ENCODE measurements around the gene PSAP. TPM values are rescaled to one million over a fixed set of nuclear protein-coding genes. Genes with fewer than 3 reads are reported as not detected.

Gene PSAP
- total RNA-seq, 1 donor from 2014 or later = 1,124 TPM

DNA sequence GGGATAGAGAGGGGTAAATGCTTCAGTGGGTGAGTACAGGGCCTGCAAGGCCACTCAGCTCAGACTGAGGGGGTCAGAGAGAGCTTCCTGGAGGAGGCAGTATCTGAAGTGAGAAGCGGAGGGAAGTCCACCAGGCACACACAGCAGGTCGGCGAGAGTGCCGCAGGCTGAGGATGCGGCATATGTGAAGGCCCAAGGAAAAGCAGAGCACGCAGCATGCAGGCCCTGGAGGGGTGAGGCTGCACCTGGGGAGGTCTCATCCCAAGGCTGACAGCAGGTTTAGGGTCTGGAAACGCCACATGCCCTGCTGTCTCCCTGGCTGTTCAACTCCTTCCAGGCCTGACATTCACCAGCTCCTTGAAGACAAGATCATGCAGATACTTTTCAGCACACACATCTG lies 40.4 kb upstream of the PSAP start:
- H3K4me3 ChIP-seq (ENCODE audit: low read depth, low read length) = no peak overlapping the region
- FAIRE-seq (no peak), DNase-seq (ENCODE audit: low read depth) (no peak)
- H3K36me3 ChIP-seq (ENCODE audit: control insufficient read depth, insufficient read depth, low read length) = no peaks in the 10 kb centered on the region
- TF ChIP-seq, protein P1, sequence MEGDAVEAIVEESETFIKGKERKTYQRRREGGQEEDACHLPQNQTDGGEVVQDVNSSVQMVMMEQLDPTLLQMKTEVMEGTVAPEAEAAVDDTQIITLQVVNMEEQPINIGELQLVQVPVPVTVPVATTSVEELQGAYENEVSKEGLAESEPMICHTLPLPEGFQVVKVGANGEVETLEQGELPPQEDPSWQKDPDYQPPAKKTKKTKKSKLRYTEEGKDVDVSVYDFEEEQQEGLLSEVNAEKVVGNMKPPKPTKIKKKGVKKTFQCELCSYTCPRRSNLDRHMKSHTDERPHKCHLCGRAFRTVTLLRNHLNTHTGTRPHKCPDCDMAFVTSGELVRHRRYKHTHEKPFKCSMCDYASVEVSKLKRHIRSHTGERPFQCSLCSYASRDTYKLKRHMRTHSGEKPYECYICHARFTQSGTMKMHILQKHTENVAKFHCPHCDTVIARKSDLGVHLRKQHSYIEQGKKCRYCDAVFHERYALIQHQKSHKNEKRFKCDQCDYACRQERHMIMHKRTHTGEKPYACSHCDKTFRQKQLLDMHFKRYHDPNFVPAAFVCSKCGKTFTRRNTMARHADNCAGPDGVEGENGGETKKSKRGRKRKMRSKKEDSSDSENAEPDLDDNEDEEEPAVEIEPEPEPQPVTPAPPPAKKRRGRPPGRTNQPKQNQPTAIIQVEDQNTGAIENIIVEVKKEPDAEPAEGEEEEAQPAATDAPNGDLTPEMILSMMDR (IDR thresholded peaks at IDR 0.05; ENCODE audit: insufficient read depth, low read length, severe bottlenecking) = no peak
- H3K27me3 ChIP-seq (ENCODE audit: control insufficient read depth, insufficient read depth, low read length) = no peaks in the 10 kb centered on the region

DNA sequence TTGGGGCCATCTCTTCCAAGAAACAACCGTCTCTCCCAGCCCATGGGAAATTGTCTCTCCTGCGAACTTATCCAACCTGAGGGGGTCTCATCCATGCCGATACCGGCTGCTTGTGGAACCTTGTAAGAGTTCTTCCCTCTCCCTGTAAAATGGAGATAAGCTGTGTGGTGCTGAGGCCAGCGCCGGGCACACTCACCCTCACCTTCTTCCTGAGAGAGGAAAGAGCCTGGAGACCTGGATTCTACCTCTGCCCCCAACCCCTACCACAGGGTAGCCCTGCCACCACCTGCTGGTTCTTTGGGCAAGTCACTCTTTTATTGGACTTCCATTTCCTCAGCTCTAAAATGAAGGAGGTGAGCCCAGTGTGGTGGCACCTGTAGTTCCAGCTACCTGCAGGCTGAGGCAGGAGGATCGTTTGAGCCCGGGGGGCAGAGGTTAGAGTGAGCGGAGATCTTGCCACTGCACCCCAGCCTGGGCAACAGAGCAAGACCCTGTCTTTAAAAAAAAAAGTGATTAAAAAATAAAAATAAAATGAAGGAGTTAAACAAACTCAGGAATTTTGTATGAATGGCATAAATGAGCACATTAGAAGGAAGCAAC lies 38.4 kb upstream of the PSAP start:
- TF ChIP-seq, protein P1 (IDR thresholded peaks at IDR 0.05; ENCODE audit: insufficient read depth, low read length, severe bottlenecking) = no peak
- Histone ChIP-seq H3K36me3 (ENCODE audit: control insufficient read depth, insufficient read depth, low read length) (no peaks in the 10 kb centered on the region), H3K4me3 (ENCODE audit: low read depth, low read length) (peak overlapping the region; percentile 52), H3K27me3 (ENCODE audit: control insufficient read depth, insufficient read depth, low read length) (no peaks in the 10 kb centered on the region)
- DNase-seq (ENCODE audit: low read depth) (no peak), FAIRE-seq (no peak)

DNA sequence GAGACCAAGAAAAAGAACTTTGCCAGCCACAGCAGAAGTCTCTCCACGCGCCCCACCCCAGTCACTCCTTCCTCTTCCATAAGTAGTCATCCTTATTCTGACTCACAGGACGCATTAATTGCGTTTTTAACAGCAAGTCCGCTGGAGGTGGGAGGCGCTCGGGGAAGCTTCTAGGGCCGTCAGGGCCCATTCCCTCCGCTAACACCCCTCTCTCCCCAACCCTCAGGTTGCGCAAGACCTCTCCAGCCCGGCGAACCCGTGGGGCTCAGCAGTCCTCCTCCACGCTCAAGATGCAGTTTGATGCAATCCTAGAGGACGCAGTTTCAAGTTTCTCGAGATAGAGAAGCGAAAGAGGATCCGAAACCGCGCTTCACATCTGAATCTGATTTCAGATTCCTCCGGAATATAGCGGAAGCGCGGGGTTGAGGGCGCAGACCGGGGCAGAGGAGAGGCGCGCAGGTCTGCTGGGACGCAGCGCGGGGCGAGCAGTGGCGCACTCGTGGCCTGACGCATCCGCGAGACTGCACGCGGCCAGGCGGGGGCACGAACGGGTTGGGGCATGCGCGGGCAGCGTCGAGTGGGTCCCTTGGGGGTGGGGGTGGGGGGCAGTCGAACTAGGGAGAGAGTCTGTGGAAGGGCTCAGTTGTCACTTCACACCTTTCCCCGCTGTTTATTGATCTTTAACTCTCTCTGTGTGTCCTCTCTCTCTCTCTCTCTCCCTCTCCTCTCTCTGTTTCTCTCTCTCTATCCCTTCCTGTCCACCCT lies 37.8 kb upstream of the PSAP start:
- TF ChIP-seq, protein P1 (IDR thresholded peaks at IDR 0.05; ENCODE audit: insufficient read depth, low read length, severe bottlenecking) = peak; percentile 13
- FAIRE-seq (no peak), DNase-seq (ENCODE audit: low read depth) (peak; percentile 87)
- H3K27me3 ChIP-seq (ENCODE audit: control insufficient read depth, insufficient read depth, low read length) = no peaks in the 10 kb centered on the region
- no peaks in the 10 kb centered on the region for H3K36me3 ChIP-seq (ENCODE audit: control insufficient read depth, insufficient read depth, low read length)
- peak overlapping the region; percentile 52 for H3K4me3 ChIP-seq (ENCODE audit: low read depth, low read length)

DNA sequence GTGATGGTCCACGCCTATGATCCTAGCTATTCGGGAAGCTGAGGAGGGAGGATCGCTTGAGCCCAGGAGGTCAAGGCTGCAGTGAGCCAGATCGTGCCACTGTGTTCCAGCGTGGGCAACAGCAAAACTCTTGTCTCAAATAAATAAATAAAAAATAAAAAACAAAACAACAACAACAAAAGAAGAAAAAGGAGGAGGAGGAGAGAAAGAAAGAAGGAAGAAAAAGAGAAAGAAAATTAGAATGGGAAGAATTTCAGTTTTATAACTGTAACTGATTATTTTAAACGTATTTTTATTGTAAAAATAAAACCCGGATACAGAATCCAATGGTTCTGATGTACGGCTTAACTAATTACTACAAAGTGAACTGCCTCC lies 37.2 kb upstream of the PSAP start:
- no peaks in the 10 kb centered on the region for H3K27me3 ChIP-seq (ENCODE audit: control insufficient read depth, insufficient read depth, low read length)
- no peak for FAIRE-seq

DNA sequence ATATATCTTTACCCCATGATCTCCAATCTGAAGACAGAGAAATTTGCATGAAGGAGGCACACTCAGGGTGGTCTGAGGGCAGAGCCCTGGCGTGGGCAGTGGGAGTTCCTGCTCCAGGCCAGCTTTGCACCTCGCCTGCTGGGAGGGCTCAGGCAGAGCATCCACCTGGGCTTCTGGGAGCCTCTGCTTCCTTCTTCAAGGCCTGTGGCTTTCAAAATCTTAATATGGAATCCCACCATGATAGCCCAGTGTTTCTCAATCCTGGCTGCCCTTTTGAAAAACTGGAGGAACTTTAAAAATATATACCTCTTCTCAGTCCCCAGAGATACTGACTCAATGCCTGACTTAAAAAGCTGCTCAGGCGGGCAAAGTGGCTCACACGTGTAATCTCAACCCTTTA lies 36.7 kb upstream of the PSAP start:
- TF ChIP-seq, protein P1 (IDR thresholded peaks at IDR 0.05; ENCODE audit: insufficient read depth, low read length, severe bottlenecking) = no peak
- Histone ChIP-seq H3K4me3 (ENCODE audit: low read depth, low read length) (no peak overlapping the region), H3K27me3 (ENCODE audit: control insufficient read depth, insufficient read depth, low read length) (no peaks in the 10 kb centered on the region), H3K36me3 (ENCODE audit: control insufficient read depth, insufficient read depth, low read length) (no peaks in the 10 kb centered on the region)
- no peak for DNase-seq (ENCODE audit: low read depth)
- no peak for FAIRE-seq

More for the DNA sequence above, 37.2 kb upstream of the PSAP start:
- DNase-seq (ENCODE audit: low read depth) = no peak
- Histone ChIP-seq H3K4me3 (ENCODE audit: low read depth, low read length) (peak overlapping the region; percentile 52), H3K36me3 (ENCODE audit: control insufficient read depth, insufficient read depth, low read length) (no peaks in the 10 kb centered on the region)
- TF ChIP-seq, protein P1 (IDR thresholded peaks at IDR 0.05; ENCODE audit: insufficient read depth, low read length, severe bottlenecking) = no peak
